Neural cell (in vitro differentiated cells): ENCODE measurements around the gene SMIM22.

Source experiments
- EP300 ChIP-seq: fragments of 450-650 bp; conservative IDR thresholded peaks from 2 replicates; pipeline ENCODE4 v1.6.1; 2014; ENCODE audit warnings: antibody characterized with exemption, mild to moderate bottlenecking, moderate library complexity; ENCODE audit not compliant: poor library complexity, severe bottlenecking
- EZH2 ChIP-seq: fragments of 200-600, 300-800 bp; shearing (Covaris generic), sonication (generic); IDR thresholded peaks from 2 replicates; pipeline ENCODE4 v1.6.1; 2014; ENCODE audit warnings: antibody characterized with exemption, low read length, borderline replicate concordance, mild to moderate bottlenecking; ENCODE audit not compliant: insufficient read depth, poor library complexity, severe bottlenecking
- POLR2AphosphoS5 ChIP-seq: IDR thresholded peaks from 2 replicates; pipeline ENCODE4 v1.6.1; 2012
- RAD21 ChIP-seq: fragments of 450-650 bp; conservative IDR thresholded peaks from 2 replicates; pipeline ENCODE4 v1.6.1; 2014; ENCODE audit warnings: antibody characterized with exemption, mild to moderate bottlenecking, moderate library complexity
- SMC3 ChIP-seq: fragments of 450-650 bp; conservative IDR thresholded peaks from 2 replicates; pipeline ENCODE4 v1.6.1; 2014; ENCODE audit warnings: antibody characterized with exemption, mild to moderate bottlenecking, moderate library complexity; ENCODE audit not compliant: poor library complexity
- TAF1 ChIP-seq: IDR thresholded peaks from 2 replicates; pipeline ENCODE4 v1.6.1; 2012; ENCODE audit warnings: low read depth
- TF ChIP-seq, protein P1 (sequence below): fragments of 450-650 bp; IDR thresholded peaks from 2 replicates; pipeline ENCODE4 v1.5.1; 2014; ENCODE audit warnings: antibody characterized with exemption, mild to moderate bottlenecking, moderate library complexity; ENCODE audit not compliant: poor library complexity, severe bottlenecking
- TF ChIP-seq, protein P2 (sequence below): IDR thresholded peaks from 2 replicates; pipeline ENCODE4 v1.6.1; 2012; ENCODE audit warnings: borderline replicate concordance

DNA sequence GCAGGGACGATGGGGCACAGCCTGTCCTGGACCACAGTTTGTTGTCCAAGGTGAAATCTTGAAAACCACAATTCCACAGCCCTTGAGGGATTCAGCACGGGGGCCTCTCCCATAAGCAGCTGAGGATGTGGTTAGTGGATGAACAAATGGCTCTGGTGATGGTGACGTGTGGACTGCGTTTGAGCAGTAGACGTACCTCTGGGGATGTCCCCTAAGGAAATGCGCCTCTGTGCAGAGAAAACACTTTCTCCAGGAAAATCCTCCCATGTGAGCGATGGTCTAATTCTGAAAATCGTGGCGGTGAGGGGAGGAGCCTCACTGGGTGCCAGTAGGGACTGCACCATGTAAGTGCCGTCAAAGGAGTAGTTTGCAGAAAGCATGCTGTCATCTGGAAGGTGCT, 4.3 kb upstream of the SMIM22 start:
- TF ChIP-seq, protein P1, sequence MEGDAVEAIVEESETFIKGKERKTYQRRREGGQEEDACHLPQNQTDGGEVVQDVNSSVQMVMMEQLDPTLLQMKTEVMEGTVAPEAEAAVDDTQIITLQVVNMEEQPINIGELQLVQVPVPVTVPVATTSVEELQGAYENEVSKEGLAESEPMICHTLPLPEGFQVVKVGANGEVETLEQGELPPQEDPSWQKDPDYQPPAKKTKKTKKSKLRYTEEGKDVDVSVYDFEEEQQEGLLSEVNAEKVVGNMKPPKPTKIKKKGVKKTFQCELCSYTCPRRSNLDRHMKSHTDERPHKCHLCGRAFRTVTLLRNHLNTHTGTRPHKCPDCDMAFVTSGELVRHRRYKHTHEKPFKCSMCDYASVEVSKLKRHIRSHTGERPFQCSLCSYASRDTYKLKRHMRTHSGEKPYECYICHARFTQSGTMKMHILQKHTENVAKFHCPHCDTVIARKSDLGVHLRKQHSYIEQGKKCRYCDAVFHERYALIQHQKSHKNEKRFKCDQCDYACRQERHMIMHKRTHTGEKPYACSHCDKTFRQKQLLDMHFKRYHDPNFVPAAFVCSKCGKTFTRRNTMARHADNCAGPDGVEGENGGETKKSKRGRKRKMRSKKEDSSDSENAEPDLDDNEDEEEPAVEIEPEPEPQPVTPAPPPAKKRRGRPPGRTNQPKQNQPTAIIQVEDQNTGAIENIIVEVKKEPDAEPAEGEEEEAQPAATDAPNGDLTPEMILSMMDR = no peak
- TF ChIP-seq EP300 (no peak), EZH2 (no peak), TAF1 (no peak), POLR2AphosphoS5 (no peak), RAD21 (no peak), SMC3 (no peak)
- TF ChIP-seq, protein P2, sequence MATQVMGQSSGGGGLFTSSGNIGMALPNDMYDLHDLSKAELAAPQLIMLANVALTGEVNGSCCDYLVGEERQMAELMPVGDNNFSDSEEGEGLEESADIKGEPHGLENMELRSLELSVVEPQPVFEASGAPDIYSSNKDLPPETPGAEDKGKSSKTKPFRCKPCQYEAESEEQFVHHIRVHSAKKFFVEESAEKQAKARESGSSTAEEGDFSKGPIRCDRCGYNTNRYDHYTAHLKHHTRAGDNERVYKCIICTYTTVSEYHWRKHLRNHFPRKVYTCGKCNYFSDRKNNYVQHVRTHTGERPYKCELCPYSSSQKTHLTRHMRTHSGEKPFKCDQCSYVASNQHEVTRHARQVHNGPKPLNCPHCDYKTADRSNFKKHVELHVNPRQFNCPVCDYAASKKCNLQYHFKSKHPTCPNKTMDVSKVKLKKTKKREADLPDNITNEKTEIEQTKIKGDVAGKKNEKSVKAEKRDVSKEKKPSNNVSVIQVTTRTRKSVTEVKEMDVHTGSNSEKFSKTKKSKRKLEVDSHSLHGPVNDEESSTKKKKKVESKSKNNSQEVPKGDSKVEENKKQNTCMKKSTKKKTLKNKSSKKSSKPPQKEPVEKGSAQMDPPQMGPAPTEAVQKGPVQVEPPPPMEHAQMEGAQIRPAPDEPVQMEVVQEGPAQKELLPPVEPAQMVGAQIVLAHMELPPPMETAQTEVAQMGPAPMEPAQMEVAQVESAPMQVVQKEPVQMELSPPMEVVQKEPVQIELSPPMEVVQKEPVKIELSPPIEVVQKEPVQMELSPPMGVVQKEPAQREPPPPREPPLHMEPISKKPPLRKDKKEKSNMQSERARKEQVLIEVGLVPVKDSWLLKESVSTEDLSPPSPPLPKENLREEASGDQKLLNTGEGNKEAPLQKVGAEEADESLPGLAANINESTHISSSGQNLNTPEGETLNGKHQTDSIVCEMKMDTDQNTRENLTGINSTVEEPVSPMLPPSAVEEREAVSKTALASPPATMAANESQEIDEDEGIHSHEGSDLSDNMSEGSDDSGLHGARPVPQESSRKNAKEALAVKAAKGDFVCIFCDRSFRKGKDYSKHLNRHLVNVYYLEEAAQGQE = no peak
